Measurements from ENCODE around the gene HRH4. TPM values are rescaled to one million over a fixed set of nuclear protein-coding genes. Genes with fewer than 3 reads are reported as not detected.
A peak's percentile ranks its signal among the peaks of the same experiment; 100 is the strongest.

The HRH4 gene
- total RNA-seq, 1 donor = under 0.01 TPM

DNA sequence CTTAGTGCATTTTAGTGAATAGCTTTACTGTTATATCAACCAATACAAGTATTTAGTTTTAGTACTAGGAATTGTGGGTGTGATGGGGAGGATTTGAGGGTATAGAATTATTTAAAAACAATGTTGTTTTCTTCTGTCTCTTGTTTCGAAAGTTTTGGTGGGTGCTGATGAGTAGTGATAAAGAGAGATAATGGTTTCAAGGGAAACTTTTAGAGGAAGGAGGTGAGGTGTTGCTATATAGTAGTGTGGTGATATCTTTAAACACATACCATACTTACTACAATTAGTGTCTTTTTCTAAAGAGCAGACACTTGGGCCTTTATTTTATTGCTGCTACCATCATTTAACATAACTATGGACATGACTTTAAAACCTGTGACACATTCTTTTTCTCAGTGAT is 23.5 kb upstream of the HRH4 start:
- no peak for TF ChIP-seq CTCF (IDR thresholded peaks at IDR 0.05; ENCODE audit: insufficient read depth, low read depth, low read length)
- H3K4me3 ChIP-seq (ENCODE audit: low read depth, low read length) = no peak overlapping the region
- no peak for DNase-seq (ENCODE audit: low read depth)

DNA sequence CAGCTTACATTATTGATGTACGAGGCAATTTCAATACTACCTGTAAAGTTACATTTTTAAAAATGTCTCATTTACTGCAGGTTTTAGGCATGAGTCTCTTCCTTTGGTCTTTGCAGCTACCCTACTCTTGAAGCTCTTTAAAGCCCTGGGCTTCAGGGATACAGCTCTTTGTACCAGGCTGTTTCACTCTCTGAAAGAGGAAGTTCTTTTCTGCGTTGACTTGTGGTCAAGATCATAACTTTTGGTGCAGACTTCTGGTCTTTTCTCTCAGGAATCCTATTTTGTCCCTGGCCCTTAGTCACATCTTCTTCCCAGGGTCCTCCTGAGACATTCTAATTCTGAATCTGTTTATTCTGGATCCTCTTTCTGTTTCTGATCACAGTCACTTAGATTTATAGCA is 16.6 kb upstream of the HRH4 start:
- no peak for DNase-seq (ENCODE audit: low read depth)
- no peak for TF ChIP-seq CTCF (IDR thresholded peaks at IDR 0.05; ENCODE audit: insufficient read depth, low read depth, low read length)
- H3K4me3 ChIP-seq (ENCODE audit: low read depth, low read length) = no peak overlapping the region

GRCh38 chr18:24446453-24446852 is 14.0 kb upstream of the HRH4 start:
- no peak for TF ChIP-seq CTCF (IDR thresholded peaks at IDR 0.05; ENCODE audit: insufficient read depth, low read depth, low read length)
- no peak for DNase-seq (ENCODE audit: low read depth)
- H3K4me3 ChIP-seq (ENCODE audit: low read depth, low read length) = no peak overlapping the region

GRCh38 chr18:24446953-24447538 is 13.4 kb upstream of the HRH4 start:
- peak; percentile 16 for TF ChIP-seq CTCF (IDR thresholded peaks at IDR 0.05; ENCODE audit: insufficient read depth, low read depth, low read length)
- no peak for DNase-seq (ENCODE audit: low read depth)
- H3K4me3 ChIP-seq (ENCODE audit: low read depth, low read length) = no peak overlapping the region

DNA sequence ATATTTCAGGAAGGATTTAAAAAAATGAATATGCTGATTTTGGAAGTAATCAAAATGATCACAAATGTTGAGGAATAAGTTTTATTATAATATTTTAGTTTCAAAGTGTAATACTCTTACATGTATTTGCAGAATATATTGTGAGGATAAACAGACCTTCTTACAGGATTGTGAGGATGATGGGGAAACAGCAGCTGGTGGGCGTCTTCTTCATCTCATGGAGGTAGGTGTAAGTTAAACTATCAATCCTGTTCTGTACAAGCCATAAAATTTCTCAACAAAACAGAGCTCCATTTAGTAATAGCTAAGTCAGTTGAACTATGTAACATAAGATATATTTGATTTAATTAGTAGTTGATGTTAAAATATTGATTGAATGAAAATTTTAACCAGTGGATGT is 12.5 kb upstream of the HRH4 start:
- no peak for TF ChIP-seq CTCF (IDR thresholded peaks at IDR 0.05; ENCODE audit: insufficient read depth, low read depth, low read length)
- no peak overlapping the region for H3K4me3 ChIP-seq (ENCODE audit: low read depth, low read length)
- DNase-seq (ENCODE audit: low read depth) = no peak

- no peak overlapping the region for H3K4me3 ChIP-seq (ENCODE audit: low read depth, low read length)
- no peak for TF ChIP-seq CTCF (IDR thresholded peaks at IDR 0.05; ENCODE audit: insufficient read depth, low read depth, low read length)
Measured at GRCh38 chr18:24456549-24456948, 3.9 kb upstream of the HRH4 start.

DNA sequence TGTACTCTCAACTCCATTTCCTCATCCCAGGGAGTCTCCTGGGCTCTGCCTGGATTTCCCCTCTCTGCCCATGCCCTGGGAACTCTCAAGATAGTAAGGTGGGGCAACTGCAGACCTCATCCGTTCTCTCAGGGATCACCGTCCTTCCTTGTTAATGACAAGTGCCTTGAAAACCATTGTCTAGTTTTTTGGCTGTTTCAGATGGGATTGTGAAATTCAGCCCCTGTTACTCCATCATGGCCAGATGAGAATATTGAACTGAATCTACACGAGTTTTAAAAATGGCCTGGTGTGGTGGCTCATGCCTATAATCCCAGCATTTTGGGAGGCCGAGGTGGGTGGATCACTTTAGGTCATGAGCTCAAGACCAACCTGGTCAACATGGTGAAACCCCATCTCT is 665 bp upstream of the HRH4 start:
- no peak overlapping the region for H3K4me3 ChIP-seq (ENCODE audit: low read depth, low read length)
- no peak for DNase-seq (ENCODE audit: low read depth)
- no peak for TF ChIP-seq CTCF (IDR thresholded peaks at IDR 0.05; ENCODE audit: insufficient read depth, low read depth, low read length)

More at GRCh38 chr18:24456549-24456948, 3.9 kb upstream of the HRH4 start:
- no peak for DNase-seq (ENCODE audit: low read depth)
